GM15510 (cell line): ENCODE data around the gene CCDC85B.

Experiments
- POLR2A ChIP-seq: IDR thresholded peaks from 3 replicates; pipeline ENCODE4 v1.6.1; 2011; ENCODE audit warnings: borderline replicate concordance; ENCODE audit not compliant: insufficient read length; ENCODE audit errors: extremely low read depth

The CCDC85B gene

GRCh38 chr11:65862941-65863888 lies 27.3 kb upstream of the CCDC85B start:
- TF ChIP-seq POLR2A = no peak

- no peak for TF ChIP-seq POLR2A
Measured at GRCh38 chr11:65863889-65864705, 26.4 kb upstream of the CCDC85B start.

- no peak for TF ChIP-seq POLR2A
Measured at GRCh38 chr11:65864706-65865471, 25.6 kb upstream of the CCDC85B start.

GRCh38 chr11:65865550-65866172 lies 24.8 kb upstream of the CCDC85B start:
- no peak for TF ChIP-seq POLR2A

GRCh38 chr11:65866509-65867283 lies 23.8 kb upstream of the CCDC85B start:
- TF ChIP-seq POLR2A = no peak

GRCh38 chr11:65867284-65868071 lies 23.0 kb upstream of the CCDC85B start:
- TF ChIP-seq POLR2A = no peak

- no peak for TF ChIP-seq POLR2A
Measured at GRCh38 chr11:65868076-65868667, 22.3 kb upstream of the CCDC85B start.

GRCh38 chr11:65868907-65869306 lies 21.6 kb upstream of the CCDC85B start:
- no peak for TF ChIP-seq POLR2A

GRCh38 chr11:65869643-65870306 lies 20.7 kb upstream of the CCDC85B start:
- TF ChIP-seq POLR2A = no peak

- no peak for TF ChIP-seq POLR2A
Measured at GRCh38 chr11:65870307-65870658, 20.2 kb upstream of the CCDC85B start.

- TF ChIP-seq POLR2A = no peak
Measured at GRCh38 chr11:65870706-65871681, 19.5 kb upstream of the CCDC85B start.

GRCh38 chr11:65871811-65872548 lies 18.5 kb upstream of the CCDC85B start:
- no peak for TF ChIP-seq POLR2A
